Measurements from ENCODE around the gene CEP76.
"Not testable (repeated sequence)": the region's sequence is repeated elsewhere in the genome, so short reads cannot be mapped to it uniquely, and the experiment has no call there.

CEP76 gene

GRCh38 chr18:12643756-12644155 is 58.8 kb downstream of the CEP76 start:
- not testable (repeated sequence) for DNase-seq (ENCODE audit: low spot score)

GRCh38 chr18:12640881-12641200 is 61.7 kb downstream of the CEP76 start:
- no peak for DNase-seq (ENCODE audit: low spot score)

DNA sequence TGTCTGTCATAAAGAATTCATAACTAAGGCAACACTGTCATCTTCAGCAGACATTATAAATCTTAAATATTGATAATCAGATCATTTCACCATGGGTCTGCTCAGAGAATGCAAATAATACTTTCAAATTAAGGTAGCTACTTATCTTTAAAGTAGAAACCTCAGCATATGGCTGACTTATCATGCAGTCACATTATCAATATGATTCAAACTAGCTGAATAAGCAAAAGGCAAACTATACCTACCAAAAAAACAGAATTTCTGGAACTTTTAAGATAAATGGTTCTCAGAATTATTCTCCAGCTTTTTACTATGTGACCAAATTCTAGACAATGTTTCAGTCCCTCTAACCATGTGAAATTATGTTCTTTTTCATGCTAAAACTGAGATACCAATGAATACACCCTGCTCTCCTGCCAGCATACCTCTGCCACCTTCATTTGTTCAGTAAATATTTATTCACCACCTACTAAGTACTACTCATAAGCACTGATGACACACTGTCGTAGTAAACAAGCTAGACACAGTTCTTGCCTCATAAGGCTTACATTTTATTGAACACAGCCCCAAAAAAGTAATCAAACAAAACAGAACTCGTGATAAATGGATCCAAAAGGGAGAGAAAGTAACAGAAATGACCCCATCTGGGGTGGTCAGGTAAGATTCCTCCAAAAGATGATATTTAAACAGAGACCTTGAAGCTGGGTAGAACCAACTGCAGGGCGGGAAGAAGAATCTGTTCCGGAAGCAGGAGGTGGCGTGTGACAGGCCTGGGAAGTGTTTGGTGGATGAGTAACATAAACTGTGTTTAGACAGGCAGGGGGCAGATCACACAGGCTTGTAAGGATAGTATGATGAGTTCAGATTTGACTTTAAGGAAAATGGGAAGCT is 62.3 kb downstream of the CEP76 start:
- no peak for DNase-seq (ENCODE audit: low spot score)

GRCh38 chr18:12638644-12639124 is 63.8 kb downstream of the CEP76 start:
- DNase-seq (ENCODE audit: low spot score): no peak

DNA sequence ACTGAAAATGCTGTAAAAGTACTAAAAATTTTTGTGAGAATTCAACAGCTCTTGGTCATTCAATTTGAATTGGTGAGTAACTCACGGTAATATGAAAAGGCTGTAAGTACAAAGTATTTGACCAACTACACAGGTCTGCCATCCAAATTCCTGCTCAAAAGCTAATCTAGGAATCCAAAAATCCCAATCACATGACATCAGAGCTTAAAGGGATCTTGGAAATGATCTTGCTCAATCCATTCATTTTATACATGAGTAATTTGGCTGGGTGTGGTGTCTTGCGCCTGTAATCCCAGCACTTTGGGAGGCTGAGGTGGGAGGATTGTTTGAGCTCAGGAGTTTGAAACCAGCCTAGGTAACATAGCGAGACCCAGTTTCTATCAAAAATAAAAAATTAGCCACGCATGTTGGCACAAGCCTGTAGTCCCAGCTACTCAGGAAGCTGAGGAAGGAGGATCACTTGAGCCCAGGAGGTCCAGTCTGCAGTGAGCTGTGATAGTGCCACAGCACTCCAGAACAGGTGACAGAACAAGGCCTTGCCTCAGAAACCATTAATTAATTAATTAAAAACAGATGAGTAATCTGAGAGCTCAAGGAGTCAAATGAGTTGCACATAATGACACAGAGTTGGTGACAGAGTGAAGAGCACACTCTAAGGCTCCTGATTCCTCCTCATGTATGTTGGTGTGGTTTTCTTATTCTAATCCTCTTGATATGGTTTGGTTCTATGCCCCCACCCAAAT is 64.5 kb downstream of the CEP76 start:
- no peak for DNase-seq (ENCODE audit: low spot score)

- DNase-seq (ENCODE audit: low spot score): no peak
Measured at GRCh38 chr18:12637393-12637792, 65.1 kb downstream of the CEP76 start.

DNA sequence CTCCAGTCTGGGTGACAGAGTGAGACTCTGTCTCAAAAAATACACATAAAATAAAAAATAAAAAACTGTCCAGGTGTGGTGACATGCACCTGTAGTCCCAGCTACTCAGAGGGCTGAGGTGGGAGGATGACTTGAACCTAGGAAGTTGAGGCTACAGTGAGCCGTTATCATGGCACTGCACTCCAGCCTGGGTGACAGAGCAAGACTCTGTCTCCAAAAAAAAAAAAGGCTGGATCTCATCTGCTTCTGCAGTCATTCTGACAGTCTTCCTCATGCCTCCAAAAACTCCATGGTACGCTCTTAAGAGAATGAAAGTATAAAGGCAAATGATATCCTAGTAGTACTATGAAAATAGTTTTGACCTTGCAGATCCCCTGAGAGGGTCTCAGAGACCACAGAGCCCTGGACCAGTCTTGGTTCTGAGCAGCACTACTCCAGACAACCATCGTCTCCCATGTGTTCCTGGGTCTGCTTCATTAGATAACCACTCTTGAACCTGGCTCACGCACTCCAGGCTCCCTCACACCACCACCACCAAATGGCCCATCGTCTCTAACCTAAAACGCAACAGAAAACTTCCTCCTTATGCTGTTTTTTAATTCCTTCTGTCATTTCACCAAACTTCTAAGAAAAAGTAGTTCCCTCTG is 70.6 kb downstream of the CEP76 start:
- DNase-seq (ENCODE audit: low spot score): no peak

DNA sequence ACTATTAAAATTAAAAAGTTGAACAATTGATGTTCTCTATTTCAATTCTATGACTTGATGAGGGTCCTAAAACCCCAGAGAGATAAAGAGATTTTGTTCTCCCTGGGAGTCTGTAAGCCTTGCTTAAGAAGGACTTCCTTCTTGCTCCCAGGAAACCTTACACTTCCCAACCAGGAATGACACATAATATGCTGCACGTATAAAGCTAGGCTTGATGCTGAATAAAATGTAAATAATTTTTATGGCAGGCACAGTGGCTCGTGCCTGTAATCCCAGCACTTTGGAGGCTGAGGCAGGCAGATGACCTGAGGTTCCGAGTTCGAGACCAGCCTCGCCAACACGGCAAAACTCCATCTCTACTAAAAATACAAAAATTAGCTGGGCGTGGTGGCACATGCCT is 72.4 kb downstream of the CEP76 start:
- no peak for DNase-seq (ENCODE audit: low spot score)

- DNase-seq (ENCODE audit: low spot score): no peak
Measured at GRCh38 chr18:12628706-12629702, 73.5 kb downstream of the CEP76 start.

DNA sequence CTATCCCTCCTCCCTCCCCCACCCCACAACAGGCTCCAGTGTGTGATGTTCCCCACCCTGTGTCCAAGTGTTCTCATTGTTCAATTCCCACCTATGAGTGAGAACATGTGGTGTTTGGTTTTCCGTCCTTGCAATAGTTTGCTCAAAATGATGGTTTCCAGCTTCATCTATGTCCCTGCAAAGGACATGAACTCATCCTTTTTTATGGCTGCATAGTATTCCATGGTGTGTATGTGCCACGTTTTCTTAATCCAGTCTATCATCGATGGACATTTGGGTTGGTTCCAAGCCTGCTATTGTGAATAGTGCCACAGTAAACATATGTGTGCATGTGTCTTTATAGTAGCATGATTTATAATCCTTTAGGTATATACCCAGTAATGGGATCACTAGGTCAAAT is 75.3 kb downstream of the CEP76 start:
- not testable (repeated sequence) for DNase-seq (ENCODE audit: low spot score)

DNA sequence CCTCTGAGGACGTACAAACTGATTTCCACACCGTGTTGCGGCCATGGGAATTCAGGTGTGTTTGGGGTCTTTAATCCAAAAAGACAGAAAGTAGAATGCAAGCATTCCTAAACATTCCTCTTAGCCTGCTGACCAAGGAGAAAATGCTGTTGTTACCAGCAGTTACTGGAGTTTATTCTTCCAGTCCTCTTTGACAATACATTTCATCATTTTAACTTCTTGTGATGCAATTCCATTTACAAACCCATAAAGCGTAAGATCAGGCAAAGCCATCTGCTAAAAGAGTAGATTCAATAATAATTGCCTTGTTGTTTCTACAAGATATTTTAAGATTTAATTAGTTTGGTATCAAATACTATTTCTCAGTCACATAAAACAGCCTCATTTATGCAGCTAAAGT is 77.3 kb downstream of the CEP76 start:
- DNase-seq (ENCODE audit: low spot score): no peak

All from pons (tissue), 1 donor.